ENCODE results near the gene SLC22A25. TPM values are rescaled to one million over a fixed set of nuclear protein-coding genes. Genes with fewer than 3 reads are reported as not detected.
A peak's percentile ranks its signal among the peaks of the same experiment; 100 is the strongest.

The SLC22A25 gene
- total RNA-seq (2014; rRNA removed; shearing (Covaris generic); ENCODE audit: low replicate concordance) = not detected in 2 replicates

DNA sequence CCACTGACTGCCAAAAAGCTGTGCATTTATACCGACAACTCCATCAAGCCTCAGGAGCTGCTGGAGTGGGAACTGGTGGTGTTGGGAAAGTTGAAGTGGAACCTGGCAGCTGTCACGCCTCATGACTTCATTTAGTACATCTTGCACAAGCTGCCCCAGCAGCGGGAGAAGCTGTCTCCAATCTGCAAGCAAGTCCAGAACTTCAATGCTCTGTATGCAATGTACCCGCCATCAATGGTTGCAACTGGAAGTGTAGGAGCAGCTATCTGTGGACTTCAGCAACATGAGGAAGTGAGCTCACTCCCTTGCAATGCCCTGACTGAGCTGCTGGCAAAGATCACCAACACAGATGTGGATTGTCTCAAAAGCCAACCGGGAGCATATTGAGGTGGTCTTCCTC, at the start of gene SLC22A25:
Gene SLC22A25 (minus strand): TSS at position 67 of the 400 bp plus-strand sequence. CDS start 13,947 bp downstream, outside the sequence.
- Histone ChIP-seq H3K27me3 (ENCODE audit: low read length) (no peaks in the 10 kb centered on the region), H3K9me2 (replicated peaks; ENCODE audit: insufficient read depth, low read length) (no peaks in the 10 kb centered on the region), H3K4me3 (ENCODE audit: low read length) (no peak within 1 kb of the TSS), H3K79me2 (ENCODE audit: low read length) (no peaks in the 10 kb centered on the region), H4K20me1 (ENCODE audit: insufficient read depth, low read depth, low read length) (no peaks in the 10 kb centered on the region), H3K4me1 (ENCODE audit: low read length) (no peaks in the 10 kb centered on the region), H3K27ac (ENCODE audit: low read length) (no peak within 1 kb of the TSS), H3K9me3 (ENCODE audit: low read length) (no peaks in the 10 kb centered on the region), H2AFZ (ENCODE audit: low read length) (no peak within 1 kb of the TSS), H3K9ac (ENCODE audit: low read length) (no peak within 1 kb of the TSS), H3K4me2 (ENCODE audit: low read depth, low read length, poor library complexity, severe bottlenecking) (no peak within 1 kb of the TSS), H3K36me3 (ENCODE audit: insufficient read depth, low read length) (no peaks in the 10 kb centered on the region)
- peak; percentile 37 for DNase-seq

DNA sequence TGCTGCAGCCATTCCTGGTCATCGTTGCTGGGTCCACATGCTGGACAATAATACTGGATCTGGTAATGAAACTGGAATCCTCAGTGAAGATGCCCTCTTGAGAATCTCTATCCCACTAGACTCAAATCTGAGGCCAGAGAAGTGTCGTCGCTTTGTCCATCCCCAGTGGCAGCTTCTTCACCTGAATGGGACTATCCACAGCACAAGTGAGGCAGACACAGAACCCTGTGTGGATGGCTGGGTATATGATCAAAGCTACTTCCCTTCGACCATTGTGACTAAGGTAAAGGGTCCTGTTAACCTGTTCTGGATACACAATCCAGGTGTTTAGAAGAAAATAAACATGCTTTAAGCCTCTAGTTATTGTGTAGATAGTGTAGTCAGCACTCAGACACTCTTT, 46.9 kb upstream of the SLC22A25 start:
- Histone ChIP-seq H3K4me3 (ENCODE audit: low read length) (no peak overlapping the region), H3K9me2 (replicated peaks; ENCODE audit: insufficient read depth, low read length) (no peaks in the 10 kb centered on the region), H3K36me3 (ENCODE audit: insufficient read depth, low read length) (no peaks in the 10 kb centered on the region), H3K27ac (ENCODE audit: low read length) (no peak overlapping the region), H4K20me1 (ENCODE audit: insufficient read depth, low read depth, low read length) (no peaks in the 10 kb centered on the region), H3K4me2 (ENCODE audit: low read depth, low read length, poor library complexity, severe bottlenecking) (no peak overlapping the region), H3K9me3 (ENCODE audit: low read length) (no peaks in the 10 kb centered on the region), H3K27me3 (ENCODE audit: low read length) (no peaks in the 10 kb centered on the region), H2AFZ (ENCODE audit: low read length) (no peak overlapping the region), H3K4me1 (ENCODE audit: low read length) (no peaks in the 10 kb centered on the region), H3K9ac (ENCODE audit: low read length) (no peak overlapping the region), H3K79me2 (ENCODE audit: low read length) (no peaks in the 10 kb centered on the region)
- no peak for DNase-seq

DNA sequence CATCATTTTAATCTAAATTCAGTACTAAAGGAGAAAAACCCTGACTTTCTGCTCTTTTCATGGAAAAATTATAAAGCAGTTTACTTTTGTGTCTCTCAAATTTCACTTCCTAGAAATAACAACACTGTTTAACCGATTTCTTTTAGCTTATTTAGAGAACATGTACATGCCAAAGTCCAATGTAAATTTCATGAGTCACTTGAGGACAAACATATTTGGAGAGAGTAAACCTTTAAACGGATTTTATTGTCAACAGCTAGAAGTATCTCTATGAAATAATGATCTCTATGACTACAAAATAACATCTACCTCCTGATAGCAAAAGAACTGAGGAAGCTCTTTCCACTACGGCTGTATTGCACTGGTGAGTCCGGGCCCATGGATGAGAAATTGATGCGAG, 46.3 kb upstream of the SLC22A25 start:
- no peak overlapping the region for H3K9ac ChIP-seq (ENCODE audit: low read length)
- H3K4me1 ChIP-seq (ENCODE audit: low read length) = no peaks in the 10 kb centered on the region
- H3K9me3 ChIP-seq (ENCODE audit: low read length) = no peaks in the 10 kb centered on the region
- no peak for DNase-seq
- H3K79me2 ChIP-seq (ENCODE audit: low read length) = no peaks in the 10 kb centered on the region
- H2AFZ ChIP-seq (ENCODE audit: low read length) = no peak overlapping the region
- H3K27me3 ChIP-seq (ENCODE audit: low read length) = no peaks in the 10 kb centered on the region
- no peak overlapping the region for H3K4me3 ChIP-seq (ENCODE audit: low read length)
- H4K20me1 ChIP-seq (ENCODE audit: insufficient read depth, low read depth, low read length) = no peaks in the 10 kb centered on the region
- no peak overlapping the region for H3K27ac ChIP-seq (ENCODE audit: low read length)
- no peaks in the 10 kb centered on the region for H3K36me3 ChIP-seq (ENCODE audit: insufficient read depth, low read length)
- H3K4me2 ChIP-seq (ENCODE audit: low read depth, low read length, poor library complexity, severe bottlenecking) = no peak overlapping the region
- no peaks in the 10 kb centered on the region for H3K9me2 ChIP-seq (replicated peaks; ENCODE audit: insufficient read depth, low read length)

DNA sequence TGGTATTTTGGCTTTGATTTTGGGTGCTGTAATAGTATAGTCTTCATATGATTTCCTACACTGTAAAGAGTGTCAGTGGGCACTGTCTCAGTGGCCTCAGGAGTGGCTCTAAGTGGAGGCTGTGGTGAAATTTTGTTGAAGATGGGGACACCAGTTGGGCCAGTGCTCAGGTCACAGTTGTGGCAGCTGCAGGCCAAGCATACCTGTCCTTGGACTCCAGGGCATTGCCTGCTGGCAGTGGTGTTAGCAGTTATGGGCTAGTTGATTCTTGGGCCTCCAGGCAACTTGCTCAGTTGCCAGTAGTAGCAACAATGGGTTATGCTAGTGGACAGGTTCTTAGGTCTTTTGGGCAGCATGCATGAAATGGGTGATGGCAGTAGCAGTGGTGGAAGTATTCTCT, 39.2 kb upstream of the SLC22A25 start:
- Histone ChIP-seq H3K9ac (ENCODE audit: low read length) (no peak overlapping the region), H3K79me2 (ENCODE audit: low read length) (no peaks in the 10 kb centered on the region), H3K4me1 (ENCODE audit: low read length) (no peaks in the 10 kb centered on the region), H4K20me1 (ENCODE audit: insufficient read depth, low read depth, low read length) (no peaks in the 10 kb centered on the region), H3K27ac (ENCODE audit: low read length) (no peak overlapping the region), H3K27me3 (ENCODE audit: low read length) (no peaks in the 10 kb centered on the region), H3K9me3 (ENCODE audit: low read length) (no peaks in the 10 kb centered on the region), H3K4me2 (ENCODE audit: low read depth, low read length, poor library complexity, severe bottlenecking) (no peak overlapping the region), H3K36me3 (ENCODE audit: insufficient read depth, low read length) (no peaks in the 10 kb centered on the region), H3K9me2 (replicated peaks; ENCODE audit: insufficient read depth, low read length) (no peaks in the 10 kb centered on the region), H2AFZ (ENCODE audit: low read length) (no peak overlapping the region), H3K4me3 (ENCODE audit: low read length) (no peak overlapping the region)
- DNase-seq = no peak

DNA sequence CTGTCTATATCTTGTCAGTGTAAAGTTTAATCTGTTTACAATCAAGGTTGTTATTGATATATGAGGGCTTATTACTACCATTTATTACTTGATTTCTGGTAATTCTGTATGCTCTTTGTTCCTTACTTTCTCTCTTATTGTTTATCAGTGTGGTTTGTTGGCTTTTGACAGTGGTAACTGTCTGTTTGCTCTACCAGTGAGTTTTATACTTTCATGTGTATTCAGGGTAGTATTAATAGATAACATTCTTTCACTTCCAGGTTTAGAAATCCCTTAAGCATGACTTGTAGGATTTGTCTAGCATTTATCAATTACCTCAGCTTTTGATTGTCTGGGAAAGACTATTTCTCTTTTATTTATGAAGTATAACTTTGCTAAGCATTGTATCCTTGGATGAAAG, 37.5 kb upstream of the SLC22A25 start:
- no peaks in the 10 kb centered on the region for H3K9me3 ChIP-seq (ENCODE audit: low read length)
- no peaks in the 10 kb centered on the region for H3K79me2 ChIP-seq (ENCODE audit: low read length)
- H3K27me3 ChIP-seq (ENCODE audit: low read length) = no peaks in the 10 kb centered on the region
- no peak overlapping the region for H2AFZ ChIP-seq (ENCODE audit: low read length)
- no peaks in the 10 kb centered on the region for H3K4me1 ChIP-seq (ENCODE audit: low read length)
- no peaks in the 10 kb centered on the region for H3K36me3 ChIP-seq (ENCODE audit: insufficient read depth, low read length)
- H3K9ac ChIP-seq (ENCODE audit: low read length) = no peak overlapping the region
- no peak overlapping the region for H3K27ac ChIP-seq (ENCODE audit: low read length)
- H3K9me2 ChIP-seq (replicated peaks; ENCODE audit: insufficient read depth, low read length) = no peaks in the 10 kb centered on the region
- H3K4me3 ChIP-seq (ENCODE audit: low read length) = no peak overlapping the region
- H3K4me2 ChIP-seq (ENCODE audit: low read depth, low read length, poor library complexity, severe bottlenecking) = no peak overlapping the region
- H4K20me1 ChIP-seq (ENCODE audit: insufficient read depth, low read depth, low read length) = no peaks in the 10 kb centered on the region
- DNase-seq = no peak

DNA sequence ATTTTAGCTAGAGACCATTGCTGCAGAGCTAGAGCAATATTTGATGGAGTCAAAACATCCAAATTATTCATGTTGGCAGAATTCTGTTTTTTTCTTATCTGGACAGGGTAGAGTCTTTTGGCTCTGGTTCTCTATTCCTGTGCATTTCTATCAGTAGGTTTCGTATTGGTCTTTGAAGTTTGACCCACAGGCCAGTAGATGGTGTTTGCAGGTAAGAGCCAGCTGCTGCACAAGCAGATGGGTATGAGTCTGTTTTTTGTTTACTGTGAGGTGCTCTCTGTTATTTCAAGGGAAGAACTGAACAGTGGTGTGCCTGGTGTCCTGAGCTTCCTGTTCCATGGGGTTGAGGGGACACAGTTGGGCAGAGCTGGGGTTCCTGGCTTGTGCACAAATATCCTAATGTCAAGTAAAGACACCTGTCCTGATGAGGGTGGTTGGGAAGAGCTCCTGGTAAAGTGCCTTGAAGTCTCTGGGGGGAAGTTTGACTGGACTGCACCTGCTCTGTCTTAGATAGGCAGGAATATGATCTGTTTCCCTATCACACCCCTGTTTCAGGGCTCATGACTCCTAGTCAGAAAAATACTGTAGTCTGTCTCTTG, 34.0 kb upstream of the SLC22A25 start:
- Histone ChIP-seq H3K9ac (ENCODE audit: low read length) (no peak overlapping the region), H2AFZ (ENCODE audit: low read length) (no peak overlapping the region), H3K9me3 (ENCODE audit: low read length) (no peaks in the 10 kb centered on the region), H3K79me2 (ENCODE audit: low read length) (no peaks in the 10 kb centered on the region), H3K4me1 (ENCODE audit: low read length) (no peaks in the 10 kb centered on the region), H3K4me2 (ENCODE audit: low read depth, low read length, poor library complexity, severe bottlenecking) (no peak overlapping the region), H4K20me1 (ENCODE audit: insufficient read depth, low read depth, low read length) (no peaks in the 10 kb centered on the region), H3K4me3 (ENCODE audit: low read length) (no peak overlapping the region), H3K9me2 (replicated peaks; ENCODE audit: insufficient read depth, low read length) (no peaks in the 10 kb centered on the region), H3K36me3 (ENCODE audit: insufficient read depth, low read length) (no peaks in the 10 kb centered on the region), H3K27ac (ENCODE audit: low read length) (no peak overlapping the region), H3K27me3 (ENCODE audit: low read length) (no peaks in the 10 kb centered on the region)
- peak; percentile 49 for DNase-seq

DNA sequence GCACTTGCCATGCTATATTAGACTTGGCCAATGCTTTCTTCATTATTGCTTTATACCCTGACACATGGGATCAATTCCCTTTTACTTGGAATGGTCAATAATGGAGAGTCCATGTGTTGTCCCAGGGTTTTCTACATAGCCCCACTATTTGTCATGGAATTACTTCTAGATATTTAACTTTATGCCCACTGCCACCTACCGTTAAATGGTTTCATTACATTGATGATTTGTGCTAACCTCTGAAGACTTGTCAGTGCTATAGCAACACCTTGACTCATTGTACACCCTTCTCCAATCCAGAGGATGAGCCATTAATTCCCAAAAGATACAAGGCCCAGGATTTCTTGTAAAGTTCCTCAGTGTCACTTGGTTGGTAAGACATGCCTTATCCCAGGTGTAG, 31.4 kb upstream of the SLC22A25 start:
- Histone ChIP-seq H3K9ac (ENCODE audit: low read length) (no peak overlapping the region), H3K9me2 (replicated peaks; ENCODE audit: insufficient read depth, low read length) (no peaks in the 10 kb centered on the region), H3K27ac (ENCODE audit: low read length) (no peak overlapping the region), H3K36me3 (ENCODE audit: insufficient read depth, low read length) (no peaks in the 10 kb centered on the region), H3K79me2 (ENCODE audit: low read length) (no peaks in the 10 kb centered on the region), H2AFZ (ENCODE audit: low read length) (no peak overlapping the region), H3K4me2 (ENCODE audit: low read depth, low read length, poor library complexity, severe bottlenecking) (no peak overlapping the region), H3K4me1 (ENCODE audit: low read length) (no peaks in the 10 kb centered on the region), H4K20me1 (ENCODE audit: insufficient read depth, low read depth, low read length) (no peaks in the 10 kb centered on the region), H3K9me3 (ENCODE audit: low read length) (no peaks in the 10 kb centered on the region), H3K27me3 (ENCODE audit: low read length) (no peaks in the 10 kb centered on the region), H3K4me3 (ENCODE audit: low read length) (no peak overlapping the region)
- DNase-seq = peak; percentile 61

DNA sequence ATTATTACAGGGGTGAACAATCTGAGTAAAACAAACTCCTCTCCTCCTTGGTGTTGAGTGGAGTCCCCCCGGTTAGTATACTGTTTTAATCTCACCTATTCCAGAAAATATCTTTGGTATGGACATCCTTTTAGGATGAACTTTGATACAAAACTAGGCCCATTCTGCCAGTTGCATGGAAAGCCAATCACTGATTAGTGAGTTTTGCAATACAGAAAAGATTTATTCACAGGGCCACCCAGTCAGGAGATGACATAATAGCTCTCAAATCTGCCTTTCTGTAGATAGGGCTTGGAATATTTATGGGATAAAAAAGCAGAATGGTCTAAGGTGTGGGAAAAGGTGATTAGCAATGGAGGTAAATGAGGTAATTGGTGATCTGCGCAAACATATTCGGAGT, 30.3 kb upstream of the SLC22A25 start:
- H3K9me3 ChIP-seq (ENCODE audit: low read length) = no peaks in the 10 kb centered on the region
- no peak for DNase-seq
- no peak overlapping the region for H2AFZ ChIP-seq (ENCODE audit: low read length)
- no peak overlapping the region for H3K4me3 ChIP-seq (ENCODE audit: low read length)
- no peaks in the 10 kb centered on the region for H3K4me1 ChIP-seq (ENCODE audit: low read length)
- H4K20me1 ChIP-seq (ENCODE audit: insufficient read depth, low read depth, low read length) = no peaks in the 10 kb centered on the region
- no peaks in the 10 kb centered on the region for H3K36me3 ChIP-seq (ENCODE audit: insufficient read depth, low read length)
- H3K27ac ChIP-seq (ENCODE audit: low read length) = no peak overlapping the region
- no peaks in the 10 kb centered on the region for H3K79me2 ChIP-seq (ENCODE audit: low read length)
- H3K4me2 ChIP-seq (ENCODE audit: low read depth, low read length, poor library complexity, severe bottlenecking) = no peak overlapping the region
- H3K9ac ChIP-seq (ENCODE audit: low read length) = no peak overlapping the region
- no peaks in the 10 kb centered on the region for H3K27me3 ChIP-seq (ENCODE audit: low read length)
- H3K9me2 ChIP-seq (replicated peaks; ENCODE audit: insufficient read depth, low read length) = no peaks in the 10 kb centered on the region
